Dedifferentiated amniotic fluid mesenchymal stem cell (primary cell): ENCODE data around the gene WDR74.
"Not testable (repeated sequence)": the region's sequence is repeated elsewhere in the genome, so short reads cannot be mapped to it uniquely, and the experiment has no call there.

Experiments
- DNase-seq: peaks from one replicate; pipeline ENCODE4 v3.0.0-alpha.2; 2016; ENCODE audit errors: extremely low spot score

WDR74 gene

DNA sequence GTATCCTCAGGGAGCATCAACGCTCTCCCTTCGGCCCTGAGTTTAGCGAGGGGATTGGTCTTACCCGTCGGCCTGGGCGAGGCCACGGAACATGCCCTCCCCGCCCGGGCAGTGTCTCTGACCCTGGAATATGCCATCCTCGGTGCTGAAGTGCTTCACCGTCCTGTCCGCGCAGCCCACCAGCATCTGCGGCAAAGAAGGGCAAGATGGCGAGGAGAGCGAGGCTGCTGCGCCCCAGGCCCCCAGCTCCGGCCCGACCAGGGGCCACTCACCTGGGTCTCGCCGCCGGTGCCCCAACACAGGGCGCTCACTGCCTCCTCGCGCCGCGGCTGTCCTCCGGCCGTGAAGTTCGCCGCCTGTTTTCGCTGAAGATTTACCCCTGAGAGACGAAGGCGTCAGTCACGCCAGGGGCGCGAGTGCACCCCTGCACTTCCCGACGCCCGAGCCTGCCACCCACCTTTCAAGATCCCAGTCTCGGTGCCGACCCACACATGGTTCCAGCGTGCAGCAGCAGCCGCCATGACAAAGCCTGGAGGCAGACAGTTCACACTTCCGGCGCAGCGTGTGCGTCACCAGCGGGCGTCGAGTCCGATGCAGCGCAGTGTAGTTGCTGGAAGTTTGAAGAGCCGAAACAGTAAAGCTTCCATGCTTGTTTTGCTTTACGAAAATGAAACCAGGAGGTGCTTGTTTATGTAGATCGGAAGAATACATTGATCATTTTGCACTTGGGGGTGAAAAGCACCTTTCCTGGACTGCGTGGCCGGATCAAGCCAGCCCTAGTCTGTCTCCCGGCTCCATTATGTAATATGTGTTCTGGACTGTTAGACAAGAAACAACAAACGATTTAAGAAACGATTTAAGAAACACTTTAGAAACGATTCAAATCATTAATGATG is at the start of gene WDR74:
TSS of gene WDR74 (minus strand) at position 541 of the 896 bp plus-strand sequence. CDS start at position 521, 20 bp downstream.
- DNase-seq = peak; percentile 97

DNA sequence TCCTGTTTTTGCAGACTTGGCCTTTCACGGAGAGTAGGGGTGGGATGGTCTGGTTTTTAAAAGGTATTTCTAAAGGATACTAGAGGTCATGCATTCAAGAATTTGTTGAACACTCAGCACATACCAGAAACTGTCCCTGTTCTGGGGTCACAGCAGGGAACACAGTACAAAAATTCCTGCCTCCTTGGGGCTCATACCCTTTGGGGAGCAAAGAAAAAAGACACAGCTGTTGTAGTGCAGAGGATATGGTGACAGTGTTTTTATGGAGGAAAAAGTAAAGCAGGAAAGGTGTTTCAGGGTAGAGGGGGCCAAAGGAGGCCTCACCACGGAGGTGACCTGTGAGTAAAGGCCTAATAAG is 49.7 kb upstream of the WDR74 start:
- DNase-seq = no peak

DNA sequence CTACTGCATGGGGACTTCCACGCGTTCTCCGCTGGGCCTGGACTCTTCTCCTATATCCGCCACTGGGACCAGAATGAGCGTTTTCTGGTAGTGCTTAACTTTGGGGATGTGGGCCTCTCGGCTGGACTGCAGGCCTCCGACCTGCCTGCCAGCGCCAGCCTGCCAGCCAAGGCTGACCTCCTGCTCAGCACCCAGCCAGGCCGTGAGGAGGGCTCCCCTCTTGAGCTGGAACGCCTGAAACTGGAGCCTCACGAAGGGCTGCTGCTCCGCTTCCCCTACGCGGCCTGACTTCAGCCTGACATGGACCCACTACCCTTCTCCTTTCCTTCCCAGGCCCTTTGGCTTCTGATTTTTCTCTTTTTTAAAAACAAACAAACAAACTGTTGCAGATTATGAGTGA is 49.0 kb upstream of the WDR74 start:
- no peak for DNase-seq

DNA sequence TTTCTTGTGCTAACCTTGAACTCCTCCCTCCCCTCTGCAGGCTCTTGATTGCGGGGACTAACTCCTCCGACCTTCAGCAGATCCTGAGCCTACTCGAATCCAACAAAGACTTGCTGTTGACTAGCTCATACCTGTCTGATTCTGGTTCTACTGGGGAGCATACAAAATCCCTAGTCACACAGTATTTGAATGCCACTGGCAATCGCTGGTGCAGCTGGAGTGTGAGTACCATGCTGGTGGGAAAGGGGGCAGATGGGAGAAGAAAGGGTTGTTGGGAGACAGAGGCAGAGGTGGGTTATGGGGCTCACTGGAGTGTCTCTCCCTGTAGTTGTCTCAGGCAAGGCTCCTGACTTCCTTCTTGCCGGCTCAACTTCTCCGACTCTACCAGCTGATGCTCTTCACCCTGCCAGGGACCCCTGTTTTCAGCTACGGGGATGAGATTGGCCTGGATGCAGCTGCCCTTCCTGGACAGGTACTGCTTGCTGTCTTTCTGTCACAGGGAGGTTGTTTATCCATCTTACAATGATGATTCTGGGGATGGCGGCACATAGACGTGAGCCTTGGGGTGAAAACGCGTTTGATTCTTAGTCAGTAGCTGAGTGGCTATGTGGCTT is 45.9 kb upstream of the WDR74 start:
- no peak for DNase-seq

DNA sequence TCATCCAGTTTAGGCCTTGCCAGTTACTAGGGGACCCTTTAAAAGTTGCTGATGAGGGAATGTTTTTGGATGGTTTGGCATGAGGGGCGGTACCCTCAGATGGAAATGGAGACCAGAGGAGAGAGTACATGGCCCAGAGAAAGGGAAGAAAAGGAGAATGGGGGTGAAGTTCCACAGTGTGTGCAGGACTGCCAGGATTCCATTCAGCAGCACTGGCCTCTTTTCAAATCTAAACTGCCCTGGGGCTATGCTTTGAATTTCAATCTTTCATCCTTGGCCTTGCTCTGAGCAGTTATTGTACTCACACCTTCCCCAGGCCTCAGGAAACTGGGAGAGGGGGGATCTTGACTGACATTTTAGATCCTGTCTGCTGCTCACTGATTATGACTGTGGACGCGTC is 44.3 kb upstream of the WDR74 start:
- no peak for DNase-seq

DNA sequence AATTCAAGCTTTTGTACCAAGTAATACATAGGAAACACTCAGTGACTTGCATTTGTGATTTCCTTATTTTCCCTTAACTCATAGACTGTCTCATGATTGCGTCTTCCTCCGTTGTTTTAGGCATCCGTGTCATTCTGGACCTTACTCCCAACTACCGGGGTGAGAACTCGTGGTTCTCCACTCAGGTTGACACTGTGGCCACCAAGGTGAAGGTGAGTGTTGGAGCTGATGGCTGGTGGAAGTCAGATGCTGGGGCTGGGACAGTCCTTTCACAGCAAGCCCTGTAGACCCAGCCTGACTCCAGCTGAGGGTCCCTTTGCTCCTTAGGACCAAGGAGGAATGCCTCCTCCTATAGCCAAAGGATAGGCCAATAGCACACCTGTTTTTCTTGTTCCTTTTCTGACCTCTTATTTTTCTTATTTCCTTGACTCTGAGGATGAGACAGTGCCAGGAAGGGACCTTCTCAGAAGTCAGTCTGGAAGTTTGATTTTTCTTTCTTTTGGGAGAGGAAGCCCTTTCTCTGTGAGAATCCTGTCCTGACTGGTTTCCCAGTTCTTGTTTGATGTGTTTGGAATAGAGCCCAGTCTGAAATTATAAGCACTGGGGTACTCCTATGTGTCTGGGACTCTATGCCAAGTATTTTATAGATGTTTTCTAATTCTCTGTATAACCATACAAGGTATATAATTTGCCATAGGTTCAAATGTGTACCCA is 43.6 kb upstream of the WDR74 start:
- DNase-seq = no peak

DNA sequence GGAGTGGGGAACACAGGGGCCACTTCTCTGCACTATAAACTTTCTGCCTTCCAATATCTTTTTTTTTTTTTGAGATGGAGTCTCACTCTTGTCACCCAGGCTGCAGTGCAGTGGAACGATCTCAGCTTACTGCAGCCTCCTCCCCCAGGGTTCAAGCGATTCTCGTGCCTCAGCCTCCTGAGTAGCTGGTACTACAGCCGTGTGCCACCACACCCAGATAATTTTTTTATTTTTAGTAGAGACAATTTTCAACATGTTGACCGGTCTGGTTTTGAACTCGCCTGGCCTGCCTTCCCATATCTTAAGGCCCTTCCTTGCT is 43.0 kb upstream of the WDR74 start:
- DNase-seq = no peak

DNA sequence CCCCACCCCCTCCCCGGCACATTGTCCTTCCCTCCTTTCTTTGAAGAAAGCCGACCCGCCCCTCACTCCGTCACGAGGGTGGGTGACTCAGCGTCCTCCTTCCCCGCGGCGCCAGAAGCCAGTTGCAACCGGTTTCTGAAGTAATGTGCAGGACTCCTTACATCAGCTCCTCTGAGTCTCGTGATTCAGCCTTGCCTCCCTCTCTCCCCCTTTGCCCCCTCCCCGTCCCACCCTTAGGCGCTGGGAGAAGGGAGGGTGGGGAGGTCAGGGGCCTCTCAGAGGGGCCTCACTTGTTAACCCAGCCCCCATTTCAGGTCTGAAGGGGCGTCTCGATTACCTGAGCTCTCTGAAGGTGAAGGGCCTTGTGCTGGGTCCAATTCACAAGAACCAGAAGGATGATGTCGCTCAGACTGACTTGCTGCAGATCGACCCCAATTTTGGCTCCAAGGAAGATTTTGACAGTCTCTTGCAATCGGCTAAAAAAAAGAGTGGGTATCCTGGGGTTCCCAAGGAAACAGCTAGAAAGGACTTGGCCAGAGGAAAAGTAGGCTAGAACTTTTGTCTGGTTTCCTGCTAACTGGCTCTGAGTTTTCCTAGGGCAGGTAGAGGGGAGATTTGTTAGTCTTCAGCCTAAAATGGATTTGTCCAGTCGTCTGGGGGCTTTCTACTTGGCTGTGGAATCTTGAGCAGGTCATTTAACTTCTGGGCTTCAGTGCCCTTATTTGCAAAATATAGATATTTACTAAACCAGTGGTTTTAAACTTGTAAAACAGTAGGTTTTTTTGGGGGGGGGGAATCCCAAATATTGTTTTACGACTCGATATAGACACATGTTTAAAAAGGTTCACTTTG is 42.4 kb upstream of the WDR74 start:
- DNase-seq = peak; percentile 99

DNA sequence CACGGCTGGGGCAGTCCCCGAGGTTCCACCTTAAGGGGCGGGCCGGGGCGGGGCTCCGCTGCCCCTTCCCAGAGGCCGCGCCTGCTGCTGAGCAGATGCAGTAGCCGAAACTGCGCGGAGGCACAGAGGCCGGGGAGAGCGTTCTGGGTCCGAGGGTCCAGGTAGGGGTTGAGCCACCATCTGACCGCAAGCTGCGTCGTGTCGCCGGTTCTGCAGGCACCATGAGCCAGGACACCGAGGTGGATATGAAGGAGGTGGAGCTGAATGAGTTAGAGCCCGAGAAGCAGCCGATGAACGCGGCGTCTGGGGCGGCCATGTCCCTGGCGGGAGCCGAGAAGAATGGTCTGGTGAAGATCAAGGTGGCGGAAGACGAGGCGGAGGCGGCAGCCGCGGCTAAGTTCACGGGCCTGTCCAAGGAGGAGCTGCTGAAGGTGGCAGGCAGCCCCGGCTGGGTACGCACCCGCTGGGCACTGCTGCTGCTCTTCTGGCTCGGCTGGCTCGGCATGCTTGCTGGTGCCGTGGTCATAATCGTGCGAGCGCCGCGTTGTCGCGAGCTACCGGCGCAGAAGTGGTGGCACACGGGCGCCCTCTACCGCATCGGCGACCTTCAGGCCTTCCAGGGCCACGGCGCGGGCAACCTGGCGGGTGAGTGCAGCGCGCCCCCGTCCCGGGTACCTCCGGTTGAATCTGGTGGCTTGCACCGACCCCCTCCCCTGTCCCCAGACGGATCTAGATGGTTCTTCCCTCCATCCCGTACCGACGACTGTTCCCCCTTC is 41.6 kb upstream of the WDR74 start, which contains the start of gene SLC3A2:
TSS of gene SLC3A2 (plus strand) at position 94 of the 776 bp plus-strand sequence. CDS start at position 222, 128 bp downstream.
- DNase-seq = peak; percentile 68

DNA sequence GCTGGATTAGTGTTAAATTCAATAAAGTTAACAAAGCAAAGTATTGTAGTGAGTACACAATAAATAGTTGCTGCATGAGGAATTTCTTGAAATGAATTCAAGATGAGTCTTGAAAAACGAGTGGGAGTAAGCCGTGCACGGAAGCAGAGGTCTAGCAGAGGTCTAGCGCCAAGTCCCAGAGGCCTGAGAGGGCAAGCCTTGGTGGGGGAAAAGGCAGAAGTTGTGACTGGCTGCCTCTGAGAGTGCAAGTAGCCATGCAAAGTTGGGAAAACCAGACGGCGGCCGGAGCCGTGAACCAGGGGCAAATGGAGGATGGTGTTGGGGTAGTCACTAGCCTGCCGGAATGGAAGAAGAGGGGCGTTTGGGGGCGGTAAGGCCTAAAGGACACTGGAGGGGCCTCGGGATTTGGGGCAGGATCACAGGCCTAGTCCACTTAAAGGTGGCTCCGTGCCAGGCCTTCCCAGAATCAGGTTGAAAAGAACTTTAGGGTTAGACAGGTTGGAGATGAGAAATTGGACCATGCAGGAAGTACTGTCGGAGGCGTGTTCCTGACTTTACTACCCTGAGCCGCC is 40.9 kb upstream of the WDR74 start:
- DNase-seq = peak; percentile 67

DNA sequence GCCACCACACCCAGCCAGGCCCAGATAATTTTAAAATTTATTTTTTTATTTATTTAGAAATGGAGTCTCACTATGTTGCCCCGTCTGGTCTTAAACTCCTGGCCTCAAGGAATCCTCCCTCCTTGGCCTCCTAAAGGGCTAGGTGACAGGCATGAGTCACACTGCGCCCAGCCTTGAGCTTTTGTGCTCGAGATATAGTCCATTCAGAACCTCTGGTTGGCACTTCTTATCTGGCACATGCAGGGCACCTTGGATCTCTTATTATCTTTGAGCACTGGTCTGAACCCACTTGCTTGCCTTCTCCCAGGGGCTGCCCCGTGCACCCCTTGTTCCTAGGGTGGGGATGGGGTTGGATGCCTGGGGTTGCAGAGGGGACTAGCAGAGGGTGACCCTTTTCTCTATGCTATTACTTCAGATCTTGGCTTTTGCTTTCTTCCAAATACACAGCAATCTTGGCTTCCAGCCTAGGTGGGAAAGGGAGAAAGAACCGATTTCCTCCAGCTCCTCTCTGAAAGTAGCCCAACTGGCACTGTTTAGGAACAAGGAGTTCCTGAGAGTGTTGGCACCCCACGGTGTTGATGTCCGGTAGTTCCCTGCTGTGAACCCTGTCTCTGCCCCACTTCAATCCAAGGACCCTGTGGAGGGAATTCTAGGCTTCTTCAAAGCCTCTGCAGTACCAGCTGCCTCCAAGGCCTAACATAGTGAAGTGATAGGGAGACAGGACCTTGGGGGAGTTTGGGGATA is 40.0 kb upstream of the WDR74 start:
- DNase-seq = no peak

DNA sequence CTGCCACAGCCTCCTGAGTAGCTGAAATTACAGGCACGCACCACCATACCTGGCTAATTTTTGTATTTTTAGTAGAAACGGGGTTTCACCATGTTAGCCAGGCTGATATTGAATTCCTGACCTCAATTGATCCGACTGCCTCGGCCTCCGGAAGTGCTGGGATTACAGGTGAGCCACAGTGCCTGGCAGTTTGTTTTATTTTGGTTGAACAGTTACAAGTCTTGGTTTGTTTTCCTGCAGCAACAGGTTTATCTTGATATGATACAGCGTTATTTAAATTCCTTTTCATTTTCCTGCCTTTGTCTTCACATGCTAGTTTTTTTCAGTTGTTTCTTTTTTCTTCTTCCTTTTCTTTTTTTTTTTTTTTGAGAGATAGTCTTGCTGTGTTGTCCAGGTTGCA is 37.3 kb upstream of the WDR74 start:
- DNase-seq = no peak

DNA sequence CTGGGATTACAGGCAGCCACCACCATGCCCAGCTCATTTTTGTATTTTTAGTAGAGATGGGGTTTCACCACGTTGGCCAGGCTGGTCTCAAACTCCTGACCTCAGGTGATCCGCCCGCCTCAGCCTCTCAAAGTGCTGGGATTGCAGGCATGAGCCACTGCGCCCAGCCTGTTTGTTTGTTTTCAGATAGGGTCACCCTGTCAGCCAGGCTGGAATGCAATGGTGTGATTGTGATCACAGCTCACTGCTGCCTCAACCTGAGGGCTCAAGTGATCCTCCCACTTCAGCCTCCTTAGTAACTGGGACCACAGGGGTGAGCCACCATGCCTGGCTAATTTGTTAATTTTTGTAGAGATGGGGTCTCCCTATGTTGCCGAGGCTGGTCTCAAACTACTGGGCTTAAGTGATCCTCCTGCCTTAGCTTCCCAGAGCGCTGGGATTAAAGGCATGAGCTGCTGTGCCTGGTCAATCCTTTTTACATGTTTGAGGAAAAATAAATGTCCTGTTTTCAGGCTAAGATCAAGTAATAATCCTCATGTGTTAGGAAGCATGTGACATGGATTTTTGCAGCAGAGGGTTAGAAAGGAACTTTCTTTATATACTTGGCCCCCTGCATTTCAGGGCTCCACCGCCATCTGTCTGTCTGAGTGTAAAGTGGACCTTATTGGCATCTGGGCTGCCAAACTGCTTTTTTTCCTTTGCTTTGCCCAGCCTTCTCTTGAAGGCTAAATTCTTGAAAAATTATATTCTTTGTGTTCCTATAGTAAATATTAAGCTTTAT is 36.5 kb upstream of the WDR74 start:
- no peak for DNase-seq

DNA sequence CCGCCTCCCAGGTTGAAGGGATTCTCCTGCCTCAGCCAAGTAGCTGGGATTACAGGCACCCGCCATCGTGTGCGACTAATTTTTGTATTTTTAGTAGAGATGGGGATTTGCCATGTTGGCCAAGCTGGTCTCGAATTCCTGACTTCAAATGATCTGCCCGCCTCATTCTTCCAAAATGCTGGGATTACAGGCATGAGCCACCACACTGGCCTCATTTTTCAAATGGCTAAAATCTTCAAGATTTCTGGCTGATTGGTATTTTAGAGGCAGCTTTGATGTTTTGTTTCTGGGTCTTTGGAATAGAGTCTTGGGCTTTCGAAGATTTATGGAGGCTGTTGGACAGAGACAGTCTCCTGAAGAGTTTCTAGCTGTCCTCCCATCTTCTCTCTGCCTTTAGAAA is 35.5 kb upstream of the WDR74 start:
- DNase-seq = no peak

DNA sequence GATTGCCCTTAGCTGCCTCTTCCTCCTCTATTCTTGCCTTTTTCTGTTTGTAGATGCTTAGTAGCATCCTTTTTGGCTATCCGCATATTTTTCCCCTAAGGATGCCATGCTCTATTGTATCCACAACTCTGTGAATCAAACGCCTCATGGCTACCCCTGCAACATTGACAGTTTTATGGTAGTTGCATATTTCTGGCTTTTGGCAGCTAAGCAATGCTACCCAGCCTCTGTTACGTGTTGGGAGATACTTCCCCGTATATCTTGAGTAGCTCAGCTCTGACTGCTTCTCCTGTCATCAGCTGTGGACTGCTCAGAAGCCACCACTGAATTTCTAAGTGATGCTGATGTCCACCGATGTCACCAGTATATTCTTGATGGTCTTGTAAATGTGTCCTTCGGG is 26.2 kb upstream of the WDR74 start:
- no peak for DNase-seq

DNA sequence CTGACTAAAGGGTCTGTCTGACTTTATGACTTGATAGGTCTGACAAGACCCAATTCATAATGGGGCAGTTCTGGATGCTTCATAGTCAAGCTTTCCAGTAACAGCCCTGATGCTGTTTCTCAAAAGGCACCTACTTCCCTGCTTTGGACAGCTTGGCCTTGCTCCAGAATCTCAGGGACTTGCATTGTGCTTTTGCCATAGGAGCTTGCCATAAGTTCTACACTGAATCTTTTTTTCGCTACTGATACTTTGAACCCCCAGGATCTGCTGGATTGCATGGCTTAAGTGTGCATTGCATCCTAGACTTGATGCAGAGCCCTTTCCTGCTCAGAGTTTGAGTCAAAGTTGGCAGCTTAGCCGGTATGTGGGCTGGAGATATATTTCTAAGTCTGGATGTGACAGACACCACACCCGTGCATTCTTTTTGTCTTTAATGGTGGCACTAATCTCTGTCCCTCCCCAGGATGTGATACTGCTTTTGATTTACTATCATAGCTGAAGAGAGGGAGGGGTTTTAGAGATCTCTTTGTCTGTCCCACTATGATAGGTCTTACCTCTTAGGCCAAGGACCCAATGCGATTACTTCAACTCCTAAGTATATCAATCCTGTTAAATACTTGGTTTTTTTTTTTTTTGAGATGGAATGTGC is 24.4 kb upstream of the WDR74 start:
- DNase-seq = no peak

DNA sequence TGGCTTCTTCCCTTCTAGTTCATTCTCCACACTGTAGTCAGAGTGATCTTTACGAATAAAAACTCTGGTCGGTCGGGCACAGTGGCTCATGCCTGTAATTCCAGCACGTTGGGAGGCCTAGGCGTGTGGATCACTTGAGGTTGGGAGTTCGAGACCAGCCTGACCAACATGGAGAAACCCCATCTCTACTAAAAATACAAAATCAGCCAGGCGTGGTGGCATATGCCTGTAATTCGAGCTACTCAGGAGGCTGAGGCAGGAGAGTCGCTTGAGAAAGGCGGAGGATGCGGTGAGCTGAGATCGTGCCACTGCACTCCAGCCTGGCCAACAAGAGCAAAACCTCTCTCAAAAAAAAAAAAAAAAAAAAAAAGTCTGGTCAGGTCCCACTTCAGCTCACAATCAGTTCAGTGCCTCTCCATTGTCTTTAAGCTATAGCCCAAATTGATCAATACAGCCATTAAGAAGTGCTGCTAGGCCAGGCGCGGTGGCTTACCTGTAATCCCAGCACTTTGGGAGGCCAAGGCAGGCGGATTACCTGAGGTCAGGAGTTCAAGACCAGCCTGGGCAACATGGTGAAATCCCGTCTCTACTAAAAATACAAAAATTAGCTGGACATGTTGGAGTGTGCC is 22.3 kb upstream of the WDR74 start:
- DNase-seq = not testable (repeated sequence)
